ENCODE results near the gene CSNK1E.

DNA sequence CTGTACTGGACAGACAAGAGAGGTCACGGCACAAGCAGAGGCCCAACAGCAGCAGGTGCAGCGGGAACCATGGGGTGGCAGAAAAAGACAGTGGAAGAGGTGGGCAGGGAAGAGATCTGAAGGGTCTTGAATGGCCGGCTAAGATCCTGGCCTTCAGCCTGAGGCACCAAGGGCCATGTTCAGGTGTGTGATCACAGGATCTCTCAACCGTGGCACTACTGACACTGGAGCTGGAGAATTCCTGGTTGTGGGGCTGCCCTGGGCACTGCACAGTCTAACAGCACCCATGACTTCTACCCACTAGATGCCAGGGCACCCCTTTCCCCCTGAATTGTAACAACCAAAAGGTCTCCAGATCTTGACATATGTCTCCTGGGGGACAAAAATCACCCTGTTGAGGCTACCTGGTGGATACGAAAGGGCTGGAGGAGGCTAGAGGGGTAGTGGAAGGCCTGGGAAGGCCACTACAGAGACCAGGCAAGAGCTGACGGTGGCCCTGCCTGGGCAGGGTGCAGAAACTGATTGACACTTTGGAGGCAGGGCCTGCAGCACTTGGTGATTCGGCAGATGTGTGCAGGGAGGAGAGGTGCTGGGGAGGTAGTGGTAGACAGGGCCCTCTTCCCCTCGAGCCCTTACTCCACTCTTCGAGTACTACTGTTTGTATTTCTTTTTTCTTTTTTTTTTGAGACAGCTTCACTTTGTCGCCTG, 8.3 kb downstream of the CSNK1E start:
- TF ChIP-seq, protein P1, sequence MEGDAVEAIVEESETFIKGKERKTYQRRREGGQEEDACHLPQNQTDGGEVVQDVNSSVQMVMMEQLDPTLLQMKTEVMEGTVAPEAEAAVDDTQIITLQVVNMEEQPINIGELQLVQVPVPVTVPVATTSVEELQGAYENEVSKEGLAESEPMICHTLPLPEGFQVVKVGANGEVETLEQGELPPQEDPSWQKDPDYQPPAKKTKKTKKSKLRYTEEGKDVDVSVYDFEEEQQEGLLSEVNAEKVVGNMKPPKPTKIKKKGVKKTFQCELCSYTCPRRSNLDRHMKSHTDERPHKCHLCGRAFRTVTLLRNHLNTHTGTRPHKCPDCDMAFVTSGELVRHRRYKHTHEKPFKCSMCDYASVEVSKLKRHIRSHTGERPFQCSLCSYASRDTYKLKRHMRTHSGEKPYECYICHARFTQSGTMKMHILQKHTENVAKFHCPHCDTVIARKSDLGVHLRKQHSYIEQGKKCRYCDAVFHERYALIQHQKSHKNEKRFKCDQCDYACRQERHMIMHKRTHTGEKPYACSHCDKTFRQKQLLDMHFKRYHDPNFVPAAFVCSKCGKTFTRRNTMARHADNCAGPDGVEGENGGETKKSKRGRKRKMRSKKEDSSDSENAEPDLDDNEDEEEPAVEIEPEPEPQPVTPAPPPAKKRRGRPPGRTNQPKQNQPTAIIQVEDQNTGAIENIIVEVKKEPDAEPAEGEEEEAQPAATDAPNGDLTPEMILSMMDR (IDR thresholded peaks at IDR 0.05), result no peak
- TF ChIP-seq POLR2A (IDR thresholded peaks at IDR 0.05), result no peak
